ENCODE data around the gene SYNE1. TPM values are rescaled to one million over a fixed set of nuclear protein-coding genes. Genes with fewer than 3 reads are reported as not detected.
A peak's percentile ranks its signal among the peaks of the same experiment; 100 is the strongest.

The SYNE1 gene
- total RNA-seq, 3 donors from 2014 or later (not counting 1 experiment from before 2014, with no cell fraction given): 489 to 570 (median 498) TPM

- H3K27ac Mint-ChIP-seq: peak overlapping the region in 1 of 2 donors; percentile 18
- Histone ChIP-seq H3K9me3 (ENCODE audit: control insufficient read depth, insufficient read depth, low read length) (no peaks in the 10 kb centered on the region), H3K27me3 (ENCODE audit: control insufficient read depth, insufficient read depth, low read length) (no peaks in the 10 kb centered on the region), H3K27ac (ENCODE audit: low read length) (no peak overlapping the region), H3K4me1 (ENCODE audit: control insufficient read depth, insufficient read depth, low read length) (peaks cover 3% of the 10 kb centered on the region), H3K36me3 (ENCODE audit: control insufficient read depth, insufficient read depth, low read length) (peaks cover 8% of the 10 kb centered on the region), H3K4me3 (ENCODE audit: low read length) (no peak overlapping the region)
- ATAC-seq: no peak
- peaks cover 8% of the 10 kb centered on the region for H3K36me3 Mint-ChIP-seq
- H3K9me3 Mint-ChIP-seq: no peaks in the 10 kb centered on the region
- 59% methylated on average over 2 of the region's 3 CpGs for WGBS (ENCODE audit: insufficient coverage)
- H3K27me3 Mint-ChIP-seq (ENCODE audit: low read depth in 2 of 2): no peaks in the 10 kb centered on the region
- no peak for TF ChIP-seq CTCF (IDR thresholded peaks at IDR 0.05)
- intact Hi-C loops (cut with micrococcal nuclease): no loop called here
- peak in 1 of 2 donors; percentile 22 for DNase-seq
- H3K4me3 Mint-ChIP-seq: no peak overlapping the region
- peaks cover 37 to 48% of the 10 kb centered on the region in 2 donors for H3K4me1 Mint-ChIP-seq
Measured at GRCh38 chr6:152298848-152299735, 338.1 kb downstream of the SYNE1 start.

DNA sequence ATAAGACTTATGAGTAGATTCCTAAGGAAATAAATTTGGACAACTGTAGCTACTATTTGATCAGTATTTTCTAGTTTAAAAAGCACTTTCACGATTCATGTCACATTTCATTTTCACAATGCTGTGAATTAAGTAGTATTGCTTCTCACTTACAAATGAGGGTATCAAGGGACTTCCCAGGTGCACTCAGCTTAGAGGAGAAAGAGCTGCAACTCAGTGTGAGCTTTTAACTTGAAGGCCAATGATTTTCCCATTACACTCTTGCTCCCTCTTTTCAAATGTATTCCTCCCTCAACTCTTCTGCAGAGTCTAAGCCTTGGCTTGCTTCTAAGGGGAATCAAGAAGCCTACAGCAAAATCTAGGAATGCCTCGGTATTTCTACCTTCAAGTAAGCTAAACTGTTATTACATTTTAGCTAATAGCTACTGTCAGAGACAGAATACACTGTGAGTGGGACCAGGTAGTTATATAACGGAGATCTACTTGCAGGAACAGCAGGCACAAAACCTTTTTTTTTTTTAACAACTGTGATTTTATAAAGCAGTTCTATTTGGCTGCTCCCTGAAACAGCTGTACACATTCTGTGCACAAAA, 339.0 kb downstream of the SYNE1 start:
- Mint-ChIP-seq H3K4me3 (no peak overlapping the region), H3K4me1 (peaks cover 37 to 48% of the 10 kb centered on the region in 2 donors), H3K27ac (no peak overlapping the region), H3K36me3 (peaks cover 8% of the 10 kb centered on the region), H3K27me3 (ENCODE audit: low read depth in 2 of 2) (no peaks in the 10 kb centered on the region), H3K9me3 (no peaks in the 10 kb centered on the region)
- Histone ChIP-seq H3K4me1 (ENCODE audit: control insufficient read depth, insufficient read depth, low read length) (peaks cover 3% of the 10 kb centered on the region), H3K36me3 (ENCODE audit: control insufficient read depth, insufficient read depth, low read length) (peaks cover 13% of the 10 kb centered on the region), H3K4me3 (ENCODE audit: low read length) (no peak overlapping the region), H3K9me3 (ENCODE audit: control insufficient read depth, insufficient read depth, low read length) (no peaks in the 10 kb centered on the region), H3K27me3 (ENCODE audit: control insufficient read depth, insufficient read depth, low read length) (no peaks in the 10 kb centered on the region), H3K27ac (ENCODE audit: low read length) (no peak overlapping the region)
- ATAC-seq: no peak
- WGBS (ENCODE audit: insufficient coverage): 73% methylated on average over 3 of the region's 3 CpGs
- no peak for TF ChIP-seq CTCF (IDR thresholded peaks at IDR 0.05)
- DNase-seq: no peak
- intact Hi-C loops (cut with micrococcal nuclease): no loop called here

GRCh38 chr6:152296648-152297376, 340.4 kb downstream of the SYNE1 start:
- no peak for TF ChIP-seq CTCF (IDR thresholded peaks at IDR 0.05)
- ATAC-seq: no peak
- Histone ChIP-seq H3K9me3 (ENCODE audit: control insufficient read depth, insufficient read depth, low read length) (no peaks in the 10 kb centered on the region), H3K4me1 (ENCODE audit: control insufficient read depth, insufficient read depth, low read length) (peaks cover 3% of the 10 kb centered on the region), H3K36me3 (ENCODE audit: control insufficient read depth, insufficient read depth, low read length) (peaks cover 26% of the 10 kb centered on the region), H3K4me3 (ENCODE audit: low read length) (no peak overlapping the region), H3K27me3 (ENCODE audit: control insufficient read depth, insufficient read depth, low read length) (no peaks in the 10 kb centered on the region), H3K27ac (ENCODE audit: low read length) (no peak overlapping the region)
- Mint-ChIP-seq H3K9me3 (no peaks in the 10 kb centered on the region), H3K4me3 (no peak overlapping the region), H3K36me3 (peaks cover 15% of the 10 kb centered on the region), H3K4me1 (peaks cover 29 to 40% of the 10 kb centered on the region in 2 donors), H3K27me3 (ENCODE audit: low read depth in 2 of 2) (no peaks in the 10 kb centered on the region), H3K27ac (peak overlapping the region in 1 of 2 donors; percentile 66)
- DNase-seq: no peak
- 92% methylated on average over 3 of the region's 3 CpGs for WGBS (ENCODE audit: insufficient coverage)
- intact Hi-C loops (cut with micrococcal nuclease): no loop called here

Measured in natural killer cell (primary cell).